Measurements from ENCODE around the gene ZBTB7C. TPM values are rescaled to one million over a fixed set of nuclear protein-coding genes. Genes with fewer than 3 reads are reported as not detected.

The ZBTB7C gene
- polyA plus RNA-seq, 1 experiment, result not detected

- ChIA-PET POLR2A (no interaction called here), CTCF (no interaction called here)
- Histone ChIP-seq H3K36me3 (ENCODE audit: control insufficient read depth, insufficient read depth, low read length) (no peaks in the 10 kb centered on the region), H3K27me3 (ENCODE audit: control insufficient read depth, insufficient read depth, low read length) (peaks cover 40% of the 10 kb centered on the region), H3K4me3 (ENCODE audit: low read depth, low read length) (no peak overlapping the region)
- no peak for DNase-seq (ENCODE audit: low read depth)
- TF ChIP-seq CTCF (IDR thresholded peaks at IDR 0.05; ENCODE audit: insufficient read depth, low read depth, low read length), result no peak
Observed at GRCh38 chr18:48136051-48136826, 272.9 kb downstream of the ZBTB7C start.

- ChIA-PET CTCF (no interaction called here), POLR2A (no interaction called here)
- Histone ChIP-seq H3K36me3 (ENCODE audit: control insufficient read depth, insufficient read depth, low read length) (no peaks in the 10 kb centered on the region), H3K4me3 (ENCODE audit: low read depth, low read length) (no peak overlapping the region), H3K27me3 (ENCODE audit: control insufficient read depth, insufficient read depth, low read length) (peaks cover 40% of the 10 kb centered on the region)
- TF ChIP-seq CTCF (IDR thresholded peaks at IDR 0.05; ENCODE audit: insufficient read depth, low read depth, low read length), result no peak
- DNase-seq (ENCODE audit: low read depth), result no peak
Observed at GRCh38 chr18:48135436-48135966, 273.7 kb downstream of the ZBTB7C start.

GRCh38 chr18:48134609-48135008, 274.6 kb downstream of the ZBTB7C start:
- POLR2A ChIA-PET, result no interaction called here
- DNase-seq (ENCODE audit: low read depth), result no peak
- Histone ChIP-seq H3K4me3 (ENCODE audit: low read depth, low read length) (no peak overlapping the region), H3K36me3 (ENCODE audit: control insufficient read depth, insufficient read depth, low read length) (no peaks in the 10 kb centered on the region), H3K27me3 (ENCODE audit: control insufficient read depth, insufficient read depth, low read length) (peaks cover 40% of the 10 kb centered on the region)
- TF ChIP-seq CTCF (IDR thresholded peaks at IDR 0.05; ENCODE audit: insufficient read depth, low read depth, low read length), result no peak
- CTCF ChIA-PET, result no interaction called here

- CTCF ChIA-PET, result no interaction called here
- H3K27me3 ChIP-seq (ENCODE audit: control insufficient read depth, insufficient read depth, low read length), result peaks cover 40% of the 10 kb centered on the region
Observed at GRCh38 chr18:48133671-48134251, 275.4 kb downstream of the ZBTB7C start.

More at GRCh38 chr18:48133671-48134251, 275.4 kb downstream of the ZBTB7C start:
- no peak for DNase-seq (ENCODE audit: low read depth)
- POLR2A ChIA-PET, result interaction anchor here (0.6 kb wide), 1 partner anchor 28 kb away, joined by 4 read pairs; no protein-coding TSS in a partner anchor
- H3K36me3 ChIP-seq (ENCODE audit: control insufficient read depth, insufficient read depth, low read length), result no peaks in the 10 kb centered on the region
- no peak for TF ChIP-seq CTCF (IDR thresholded peaks at IDR 0.05; ENCODE audit: insufficient read depth, low read depth, low read length)
- H3K4me3 ChIP-seq (ENCODE audit: low read depth, low read length), result no peak overlapping the region
